ENCODE measurements around the gene RUNX1.

The RUNX1 gene

DNA sequence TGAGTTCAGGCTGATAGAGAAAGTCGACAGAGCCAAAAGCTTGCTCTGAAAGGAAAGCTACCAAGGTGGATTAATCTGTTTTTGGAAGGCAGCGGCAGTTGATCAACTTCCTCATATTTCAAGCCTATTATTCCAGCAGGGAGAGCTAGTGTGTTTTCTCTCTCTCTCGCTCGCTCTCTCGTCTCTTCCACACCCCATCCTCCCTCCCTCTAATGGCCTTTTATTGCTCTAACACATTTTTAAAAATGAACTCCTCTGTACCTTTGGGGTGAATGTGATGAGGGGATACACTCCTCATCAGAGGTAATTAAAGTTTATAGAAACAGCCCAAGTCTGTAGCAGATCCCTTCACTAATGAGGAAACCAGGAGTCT lies 253.9 kb downstream of the RUNX1 start:
- DNase-seq (ENCODE audit: low read depth in 2 of 2), result peak; percentile 36 to 64
- TF ChIP-seq, protein P1, sequence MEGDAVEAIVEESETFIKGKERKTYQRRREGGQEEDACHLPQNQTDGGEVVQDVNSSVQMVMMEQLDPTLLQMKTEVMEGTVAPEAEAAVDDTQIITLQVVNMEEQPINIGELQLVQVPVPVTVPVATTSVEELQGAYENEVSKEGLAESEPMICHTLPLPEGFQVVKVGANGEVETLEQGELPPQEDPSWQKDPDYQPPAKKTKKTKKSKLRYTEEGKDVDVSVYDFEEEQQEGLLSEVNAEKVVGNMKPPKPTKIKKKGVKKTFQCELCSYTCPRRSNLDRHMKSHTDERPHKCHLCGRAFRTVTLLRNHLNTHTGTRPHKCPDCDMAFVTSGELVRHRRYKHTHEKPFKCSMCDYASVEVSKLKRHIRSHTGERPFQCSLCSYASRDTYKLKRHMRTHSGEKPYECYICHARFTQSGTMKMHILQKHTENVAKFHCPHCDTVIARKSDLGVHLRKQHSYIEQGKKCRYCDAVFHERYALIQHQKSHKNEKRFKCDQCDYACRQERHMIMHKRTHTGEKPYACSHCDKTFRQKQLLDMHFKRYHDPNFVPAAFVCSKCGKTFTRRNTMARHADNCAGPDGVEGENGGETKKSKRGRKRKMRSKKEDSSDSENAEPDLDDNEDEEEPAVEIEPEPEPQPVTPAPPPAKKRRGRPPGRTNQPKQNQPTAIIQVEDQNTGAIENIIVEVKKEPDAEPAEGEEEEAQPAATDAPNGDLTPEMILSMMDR (IDR thresholded peaks at IDR 0.05; ENCODE audit: low read depth, low read length), result peak; percentile 15
- H3K4me3 ChIP-seq (replicated peaks in 1 of 2; ENCODE audit: low read depth in 2 of 2, low read length in 2 of 2), result no peak overlapping the region

DNA sequence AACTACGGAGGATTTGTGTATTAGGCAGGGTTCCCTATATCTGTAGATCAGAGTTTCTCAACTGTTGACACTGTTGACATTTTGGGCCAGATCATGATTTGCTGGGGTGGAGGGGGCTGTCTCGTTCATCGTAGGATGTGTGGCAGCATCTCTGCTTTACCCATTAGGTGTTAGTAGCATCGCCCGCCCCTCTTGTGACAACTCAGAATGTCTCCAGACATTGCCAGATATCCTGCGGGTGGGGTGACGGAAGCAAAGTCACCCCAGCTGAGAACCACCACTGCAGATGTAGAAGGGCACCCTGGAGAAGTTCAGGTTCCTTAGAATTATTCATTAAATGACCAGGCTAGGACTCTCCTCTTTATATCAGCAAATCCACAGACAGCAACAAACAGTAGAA lies 254.4 kb downstream of the RUNX1 start:
- TF ChIP-seq, protein P1 (IDR thresholded peaks at IDR 0.05; ENCODE audit: low read depth, low read length), result no peak
- no peak for DNase-seq (ENCODE audit: low read depth in 2 of 2)
- no peak overlapping the region for H3K4me3 ChIP-seq (replicated peaks in 1 of 2; ENCODE audit: low read depth in 2 of 2, low read length in 2 of 2)

- no peak for DNase-seq (ENCODE audit: low read depth in 2 of 2)
- TF ChIP-seq, protein P1 (IDR thresholded peaks at IDR 0.05; ENCODE audit: low read depth, low read length), result no peak
- H3K4me3 ChIP-seq (replicated peaks in 1 of 2; ENCODE audit: low read depth in 2 of 2, low read length in 2 of 2), result no peak overlapping the region
These were observed 255.6 kb downstream of the RUNX1 start for GRCh38 chr21:34793471-34793870.

GRCh38 chr21:34792504-34793089 lies 256.5 kb downstream of the RUNX1 start:
- TF ChIP-seq, protein P1 (IDR thresholded peaks at IDR 0.05; ENCODE audit: low read depth, low read length), result no peak
- H3K4me3 ChIP-seq (replicated peaks in 1 of 2; ENCODE audit: low read depth in 2 of 2, low read length in 2 of 2), result no peak overlapping the region
- no peak for DNase-seq (ENCODE audit: low read depth in 2 of 2)

- TF ChIP-seq, protein P1 (IDR thresholded peaks at IDR 0.05; ENCODE audit: low read depth, low read length), result no peak
These were observed 257.2 kb downstream of the RUNX1 start for GRCh38 chr21:34791776-34792503.

DNA sequence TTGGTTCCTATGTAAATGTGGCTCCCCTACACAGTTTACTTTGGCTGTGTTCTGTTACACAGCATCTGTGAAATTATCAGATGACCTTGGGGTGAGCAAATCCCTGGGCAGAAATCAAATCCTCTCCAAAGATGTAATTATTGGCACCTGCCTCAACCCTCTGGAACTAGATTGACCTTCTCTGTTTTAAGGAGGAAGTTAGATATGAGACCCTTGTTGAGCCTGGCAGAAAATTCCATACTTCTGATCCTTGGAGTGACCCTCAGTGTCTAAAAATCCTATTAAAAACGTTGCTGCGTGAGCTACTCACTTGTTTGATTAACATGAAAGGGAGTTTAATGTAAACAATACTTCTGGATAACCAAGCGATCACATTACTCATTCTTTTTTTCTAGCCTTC lies 258.3 kb downstream of the RUNX1 start:
- no peak for DNase-seq (ENCODE audit: low read depth in 2 of 2)
- H3K4me3 ChIP-seq (replicated peaks in 1 of 2; ENCODE audit: low read depth in 2 of 2, low read length in 2 of 2), result no peak overlapping the region
- TF ChIP-seq, protein P1 (IDR thresholded peaks at IDR 0.05; ENCODE audit: low read depth, low read length), result no peak

More at GRCh38 chr21:34791776-34792503, 257.2 kb downstream of the RUNX1 start:
- no peak for DNase-seq (ENCODE audit: low read depth in 2 of 2)
- no peak overlapping the region for H3K4me3 ChIP-seq (replicated peaks in 1 of 2; ENCODE audit: low read depth in 2 of 2, low read length in 2 of 2)

Measured in cardiac fibroblast (primary cell).